Thoracic aorta (tissue), 2 donors: Measurements from ENCODE around the gene FZD1. TPM values are rescaled to one million over a fixed set of nuclear protein-coding genes. Genes with fewer than 3 reads are reported as not detected.

Experiments
- ATAC-seq: fragments of 150-250 bp; one replicate; pipeline ENCODE4 v1.8.0; 2017; ENCODE audit warnings: low read depth; ENCODE audit not compliant: insufficient number of reproducible peaks, low FRiP score
- DNase-seq: peaks from one replicate; pipeline ENCODE4 v3.0.0-alpha.2; 2020; ENCODE audit warnings: low spot score
- H3K27ac ChIP-seq, 2 donors: fragments of 200-600 bp; sonication (generic); 1 replicate in 1 of 2; 2 replicates in 1 of 2; pipeline ENCODE4 v1.5.1; 2016; ENCODE audit warnings: mild to moderate bottlenecking in 2 of 2, moderate library complexity in 2 of 2
- H3K27me3 ChIP-seq: fragments of 200-600 bp; sonication (generic); replicated peaks from 2 replicates; pipeline ENCODE4 v1.6.0; 2016; ENCODE audit warnings: mild to moderate bottlenecking; ENCODE audit not compliant: insufficient read depth
- H3K36me3 ChIP-seq: fragments of 200-600 bp; sonication (generic); one replicate; pipeline ENCODE4 v1.5.1; 2016
- H3K4me1 ChIP-seq, 2 donors: fragments of 200-600 bp; sonication (generic); 1 replicate in 1 of 2; 2 replicates in 1 of 2; pipeline versions ENCODE4 v1.5.1 to v1.6.0; 2016; ENCODE audit warnings: low read depth in 2 of 2, mild to moderate bottlenecking in 1 of 2; ENCODE audit not compliant: control insufficient read depth in 1 of 2
- H3K4me3 ChIP-seq: fragments of 200-600 bp; sonication (generic); 2 replicates; pipeline ENCODE4 v1.5.1; 2016; ENCODE audit warnings: mild to moderate bottlenecking
- H3K9me3 ChIP-seq: fragments of 200-600 bp; sonication (generic); 2 replicates; pipeline ENCODE4 v1.5.1; 2016
- total RNA-seq, 2 donors: library from RNA; depleted of rRNA; stranded (reverse); fragments of >200 nt; gene quantifications; one replicate each; pipeline versions ENCODE4 v1.1.0 to v1.2.3, GENCODE V29; 2016
- TF ChIP-seq, protein P1 (sequence below): fragments of 200-600 bp; sonication (generic); IDR thresholded peaks from one replicate; pipeline ENCODE4 v1.5.1; 2019; ENCODE audit warnings: antibody characterized with exemption

Gene FZD1
- total RNA-seq, 2 donors from 2014 or later = 33.6 to 57.9 TPM

DNA sequence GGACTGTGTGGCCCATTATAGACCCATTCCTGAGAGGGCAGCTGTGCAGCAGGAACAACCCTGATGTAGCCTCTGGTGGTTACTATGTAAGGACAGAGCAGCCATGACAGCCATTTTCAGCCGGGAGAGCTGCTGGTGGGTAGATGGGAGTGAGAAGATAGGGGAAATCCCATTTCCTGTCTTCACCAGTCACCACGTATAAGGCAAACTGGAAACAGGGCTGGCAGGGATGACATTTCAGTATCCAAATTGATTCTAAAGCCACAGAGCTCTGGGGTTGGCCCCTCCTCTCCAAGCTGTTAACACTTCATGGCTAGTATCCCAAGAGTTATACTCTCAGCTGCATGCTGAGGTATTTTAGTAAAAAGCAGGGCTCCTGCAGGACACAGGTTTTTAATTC lies 15.2 kb upstream of the FZD1 start:
- ATAC-seq (no peak), DNase-seq (no peak)
- Histone ChIP-seq H3K4me1 (no peaks in the 10 kb centered on the region), H3K27me3 (no peaks in the 10 kb centered on the region), H3K36me3 (no peaks in the 10 kb centered on the region), H3K27ac (no peak overlapping the region), H3K9me3 (no peaks in the 10 kb centered on the region), H3K4me3 (no peak overlapping the region)
- TF ChIP-seq, protein P1, sequence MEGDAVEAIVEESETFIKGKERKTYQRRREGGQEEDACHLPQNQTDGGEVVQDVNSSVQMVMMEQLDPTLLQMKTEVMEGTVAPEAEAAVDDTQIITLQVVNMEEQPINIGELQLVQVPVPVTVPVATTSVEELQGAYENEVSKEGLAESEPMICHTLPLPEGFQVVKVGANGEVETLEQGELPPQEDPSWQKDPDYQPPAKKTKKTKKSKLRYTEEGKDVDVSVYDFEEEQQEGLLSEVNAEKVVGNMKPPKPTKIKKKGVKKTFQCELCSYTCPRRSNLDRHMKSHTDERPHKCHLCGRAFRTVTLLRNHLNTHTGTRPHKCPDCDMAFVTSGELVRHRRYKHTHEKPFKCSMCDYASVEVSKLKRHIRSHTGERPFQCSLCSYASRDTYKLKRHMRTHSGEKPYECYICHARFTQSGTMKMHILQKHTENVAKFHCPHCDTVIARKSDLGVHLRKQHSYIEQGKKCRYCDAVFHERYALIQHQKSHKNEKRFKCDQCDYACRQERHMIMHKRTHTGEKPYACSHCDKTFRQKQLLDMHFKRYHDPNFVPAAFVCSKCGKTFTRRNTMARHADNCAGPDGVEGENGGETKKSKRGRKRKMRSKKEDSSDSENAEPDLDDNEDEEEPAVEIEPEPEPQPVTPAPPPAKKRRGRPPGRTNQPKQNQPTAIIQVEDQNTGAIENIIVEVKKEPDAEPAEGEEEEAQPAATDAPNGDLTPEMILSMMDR = no peak

- no peak overlapping the region for H3K4me3 ChIP-seq
- no peaks in the 10 kb centered on the region for H3K9me3 ChIP-seq
- DNase-seq = no peak
- H3K27ac ChIP-seq = no peak overlapping the region
- H3K36me3 ChIP-seq = no peaks in the 10 kb centered on the region
- no peaks in the 10 kb centered on the region for H3K4me1 ChIP-seq
- TF ChIP-seq, protein P1 = no peak
- no peak for ATAC-seq
- H3K27me3 ChIP-seq = no peaks in the 10 kb centered on the region
Measured at GRCh38 chr7:91249506-91250233, 14.6 kb upstream of the FZD1 start.

- Histone ChIP-seq H3K27ac (no peak overlapping the region), H3K27me3 (no peaks in the 10 kb centered on the region), H3K4me1 (no peaks in the 10 kb centered on the region), H3K9me3 (no peaks in the 10 kb centered on the region), H3K36me3 (no peaks in the 10 kb centered on the region), H3K4me3 (no peak overlapping the region)
- no peak for DNase-seq
- TF ChIP-seq, protein P1 = no peak
- no peak for ATAC-seq
Measured at GRCh38 chr7:91250706-91251105, 13.5 kb upstream of the FZD1 start.

GRCh38 chr7:91251877-91252276 lies 12.4 kb upstream of the FZD1 start:
- Histone ChIP-seq H3K9me3 (no peaks in the 10 kb centered on the region), H3K4me1 (no peaks in the 10 kb centered on the region), H3K27ac (no peak overlapping the region), H3K36me3 (no peaks in the 10 kb centered on the region), H3K27me3 (no peaks in the 10 kb centered on the region), H3K4me3 (no peak overlapping the region)
- TF ChIP-seq, protein P1 = no peak
- no peak for DNase-seq
- ATAC-seq = no peak

- H3K27ac ChIP-seq = peak overlapping the region; percentile 95 to 97
- H3K9me3 ChIP-seq = no peaks in the 10 kb centered on the region
- H3K4me3 ChIP-seq = peak overlapping the region; percentile 75
- H3K27me3 ChIP-seq = no peaks in the 10 kb centered on the region
- no peak for DNase-seq
- H3K36me3 ChIP-seq = no peaks in the 10 kb centered on the region
- peak; percentile 15 for ATAC-seq
- TF ChIP-seq, protein P1 = no peak
- H3K4me1 ChIP-seq = peaks cover 0 to 32% of the 10 kb centered on the region in 2 donors
Measured at GRCh38 chr7:91263384-91264045, 718 bp upstream of the FZD1 start.
